GM21515 (cell line): ENCODE results near the gene CDKN2AIPNL.
"Not testable (repeated sequence)": the region's sequence is repeated elsewhere in the genome, so short reads cannot be mapped to it uniquely, and the experiment has no call there.

Experiments
- ATAC-seq: cut with Tn5 transposase; IDR thresholded peaks from one replicate; pipeline ENCODE4 v1.9.1; 2021; ENCODE audit not compliant: unreplicated experiment

Gene CDKN2AIPNL

GRCh38 chr5:134438721-134439123, 27.0 kb upstream of the CDKN2AIPNL start:
- ATAC-seq, result no peak

DNA sequence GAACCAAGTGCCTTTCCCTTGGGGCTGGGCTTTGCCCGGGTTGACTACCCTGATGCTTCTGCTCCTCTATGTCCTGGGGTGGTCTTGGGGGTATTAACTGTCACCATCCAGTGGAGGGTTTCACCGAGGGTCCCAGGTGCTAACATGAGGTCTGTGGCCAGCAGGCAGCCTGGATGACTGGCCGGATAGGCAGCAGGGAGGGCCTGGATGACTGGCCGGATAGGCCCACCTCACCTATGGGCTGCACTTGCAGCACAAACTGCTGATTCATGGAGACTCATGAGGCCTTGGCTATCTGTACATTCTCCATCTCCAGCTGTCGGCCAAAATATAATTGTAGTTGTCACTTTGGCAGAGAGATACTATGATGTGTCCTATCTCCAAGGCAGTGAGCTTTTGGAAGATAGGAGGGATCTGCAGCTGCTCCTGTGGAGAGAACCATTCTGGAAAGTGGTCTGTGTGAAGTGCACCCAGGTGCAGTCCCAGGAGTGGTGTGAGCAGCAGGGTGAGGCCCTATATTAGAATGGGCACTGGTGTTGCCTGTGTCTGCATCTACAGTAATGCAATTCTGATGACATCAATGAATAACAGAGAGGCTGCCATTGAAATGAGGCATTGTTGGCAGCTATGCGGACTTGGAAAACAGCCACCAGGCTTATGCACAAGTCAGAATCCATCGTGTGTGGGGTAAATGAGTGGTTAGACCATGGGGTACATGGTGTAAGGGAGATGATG, 26.3 kb upstream of the CDKN2AIPNL start:
- ATAC-seq, result no peak

GRCh38 chr5:134437340-134437846, 25.7 kb upstream of the CDKN2AIPNL start:
- peak; percentile 12 for ATAC-seq

DNA sequence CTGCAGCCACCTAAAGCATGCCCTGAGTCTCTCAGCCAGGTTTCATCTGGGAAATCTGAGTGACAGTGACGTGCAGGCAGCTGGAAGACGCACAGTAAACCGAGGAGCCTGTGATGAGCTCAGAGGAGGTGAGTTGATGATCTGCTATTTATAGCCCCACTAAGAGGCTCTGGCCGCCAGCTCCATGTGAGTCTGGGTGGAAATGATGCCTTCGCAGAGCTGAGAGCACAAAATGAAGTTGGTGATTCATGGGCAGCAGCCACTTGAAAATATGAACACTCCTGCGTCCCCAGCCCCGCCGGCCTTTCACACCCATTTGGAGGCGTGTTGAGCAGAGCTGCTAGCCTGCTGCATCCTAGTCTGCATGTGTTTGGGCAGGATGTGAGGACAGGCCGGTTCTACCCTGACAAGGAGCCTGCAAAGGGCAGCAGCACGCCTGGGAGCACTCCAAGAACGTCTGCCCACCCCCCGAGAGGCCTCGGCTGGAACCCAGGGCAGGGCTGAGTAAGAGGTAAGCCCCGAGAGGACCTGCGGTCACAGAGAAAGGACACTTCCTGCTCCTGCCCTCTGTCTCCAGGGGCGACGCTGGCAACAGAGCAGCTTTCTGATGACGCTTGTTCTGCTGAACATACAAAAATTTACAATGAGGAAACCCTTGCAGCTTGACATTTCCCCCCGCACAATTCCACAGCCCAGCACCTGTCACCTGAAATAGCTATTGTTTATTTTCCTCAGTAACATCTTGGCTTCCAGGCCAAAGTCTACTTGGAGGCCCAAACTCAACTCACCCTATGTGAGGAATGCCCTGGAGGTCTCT, 25.1 kb upstream of the CDKN2AIPNL start:
- ATAC-seq, result peak; percentile 77

- no peak for ATAC-seq
These were observed 23.9 kb upstream of the CDKN2AIPNL start for GRCh38 chr5:134435560-134435959.

DNA sequence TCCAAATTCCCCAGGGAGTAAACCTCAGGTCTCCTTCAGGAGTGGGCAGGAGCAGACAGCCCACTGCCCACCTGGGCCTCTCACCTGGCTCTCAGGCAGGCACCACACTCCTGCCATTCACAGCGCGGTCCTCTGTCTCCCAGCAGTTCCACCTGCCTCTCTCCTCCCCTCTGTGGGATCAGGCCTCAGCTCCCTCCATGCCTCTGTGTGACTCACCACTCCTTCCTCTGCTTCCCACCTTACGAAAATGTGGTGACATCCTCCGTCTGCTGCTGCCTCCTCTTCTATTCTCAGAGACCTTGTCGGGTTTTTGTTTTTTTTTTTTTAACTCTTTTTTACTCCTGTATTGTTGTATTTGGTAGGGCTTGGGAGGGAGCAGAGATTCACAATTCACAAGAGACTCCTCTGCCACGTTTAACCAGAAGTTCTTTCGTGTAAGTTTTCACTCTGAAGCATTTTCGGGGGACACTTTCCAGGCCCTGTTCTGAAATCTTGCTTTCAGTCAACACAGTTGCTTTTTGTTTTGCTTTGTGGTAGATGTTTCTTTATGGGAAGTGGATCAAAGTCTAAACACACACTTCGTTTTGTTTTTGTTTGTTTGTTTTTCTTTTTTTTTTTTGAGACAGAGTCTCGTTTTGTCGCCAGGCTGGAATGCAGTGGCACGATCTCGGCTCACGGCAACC, 21.1 kb upstream of the CDKN2AIPNL start:
- no peak for ATAC-seq

GRCh38 chr5:134432174-134432573, 20.5 kb upstream of the CDKN2AIPNL start:
- no peak for ATAC-seq

- no peak for ATAC-seq
These were observed 18.4 kb upstream of the CDKN2AIPNL start for GRCh38 chr5:134430001-134430569.

GRCh38 chr5:134427540-134428041, 15.9 kb upstream of the CDKN2AIPNL start:
- no peak for ATAC-seq

DNA sequence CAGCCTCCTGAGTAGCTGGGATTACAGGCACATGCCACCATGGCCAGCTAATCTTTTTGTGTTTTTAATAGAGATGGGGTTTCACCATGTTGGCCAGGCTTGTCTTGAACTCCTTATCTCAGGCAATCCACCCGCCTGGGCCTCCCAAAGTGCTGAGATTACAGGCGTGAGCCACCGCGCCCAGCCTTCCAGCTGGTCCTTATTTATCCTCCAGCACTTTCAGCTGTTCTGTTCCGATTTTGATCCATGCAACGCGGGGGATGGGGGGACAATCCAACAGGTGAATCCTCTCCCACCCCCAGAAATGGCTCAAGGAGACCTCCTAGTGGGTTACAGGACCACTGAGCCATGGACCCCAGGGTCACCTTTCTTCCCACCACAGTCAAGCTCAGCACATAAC, 14.7 kb upstream of the CDKN2AIPNL start:
- no peak for ATAC-seq

- ATAC-seq, result no peak
These were observed 11.7 kb upstream of the CDKN2AIPNL start for GRCh38 chr5:134423376-134423775.

GRCh38 chr5:134422791-134423365, 11.2 kb upstream of the CDKN2AIPNL start:
- no peak for ATAC-seq

- not testable (repeated sequence) for ATAC-seq
These were observed 9.4 kb upstream of the CDKN2AIPNL start for GRCh38 chr5:134421038-134421437.

GRCh38 chr5:134420343-134420742, 8.7 kb upstream of the CDKN2AIPNL start:
- ATAC-seq, result no peak

- ATAC-seq, result no peak
These were observed 7.3 kb upstream of the CDKN2AIPNL start for GRCh38 chr5:134418958-134419357.

DNA sequence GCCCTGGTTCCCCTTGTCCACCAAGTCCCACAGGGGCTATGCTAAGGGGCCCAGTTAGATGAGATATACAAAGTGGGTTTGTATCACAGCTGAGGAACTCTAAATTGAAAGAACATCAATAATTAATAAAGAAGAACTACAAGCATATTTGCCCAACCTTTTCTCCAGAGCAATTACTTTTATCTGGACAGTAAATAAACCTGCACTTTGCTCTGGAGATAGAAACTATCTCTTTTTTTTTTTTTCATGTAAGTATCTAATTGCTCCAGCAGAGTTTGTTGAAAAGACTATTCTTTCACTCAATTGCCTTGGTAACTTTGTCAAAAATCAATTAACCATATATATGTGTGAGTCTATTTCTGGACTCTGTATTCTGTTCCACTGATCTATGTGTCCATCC, 6.0 kb upstream of the CDKN2AIPNL start:
- ATAC-seq, result no peak

- ATAC-seq, result no peak
These were observed 1.4 kb upstream of the CDKN2AIPNL start for GRCh38 chr5:134413046-134413445.

DNA sequence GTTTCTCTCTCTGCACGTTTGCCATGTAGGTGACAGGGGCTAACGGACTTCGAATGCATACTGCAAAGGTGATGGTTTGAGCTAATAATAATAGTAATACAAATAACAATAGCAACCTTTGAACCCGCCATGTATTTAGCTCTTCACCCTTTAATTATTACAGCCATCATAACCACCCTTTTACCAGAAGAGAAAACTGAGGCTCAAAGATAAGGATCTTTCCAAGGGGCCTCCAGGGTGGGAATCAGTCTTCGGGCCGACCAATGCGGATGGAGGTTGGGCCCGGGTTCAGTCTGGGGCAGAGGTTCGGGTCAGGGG, 494 bp downstream of the CDKN2AIPNL start:
- peak; percentile 6 for ATAC-seq

GRCh38 chr5:134410822-134411221, 859 bp downstream of the CDKN2AIPNL start:
- no peak for ATAC-seq

DNA sequence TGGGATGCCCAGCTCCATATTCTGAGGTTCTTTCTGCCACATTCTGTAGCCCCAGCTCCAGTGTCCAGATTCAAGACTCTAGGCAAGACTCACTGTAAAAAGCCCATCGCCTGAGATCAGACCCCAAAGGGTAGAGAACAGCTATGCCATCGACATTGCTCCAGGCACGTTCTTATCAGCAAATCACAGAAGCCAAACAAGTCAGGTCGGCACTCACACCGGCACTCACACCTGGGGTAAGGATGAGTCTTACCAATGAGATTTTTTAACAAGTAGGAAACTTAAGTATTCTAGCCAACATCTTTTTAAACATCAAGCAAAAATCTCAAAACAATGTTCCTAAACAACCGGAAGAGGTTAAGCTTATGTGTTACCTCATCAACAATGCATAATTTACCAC, 2.4 kb downstream of the CDKN2AIPNL start:
- ATAC-seq, result no peak

- ATAC-seq, result no peak
These were observed 5.3 kb downstream of the CDKN2AIPNL start for GRCh38 chr5:134406390-134406789.
